Thoracic aorta (tissue), 2 donors: Measurements from ENCODE around the gene MEF2B. TPM values are rescaled to one million over a fixed set of nuclear protein-coding genes. Genes with fewer than 3 reads are reported as not detected.

Experiments used
- ATAC-seq: fragments of 150-250 bp; one replicate; pipeline ENCODE4 v1.8.0; 2017; ENCODE audit warnings: low read depth; ENCODE audit not compliant: insufficient number of reproducible peaks, low FRiP score
- DNase-seq: peaks from one replicate; pipeline ENCODE4 v3.0.0-alpha.2; 2020; ENCODE audit warnings: low spot score
- H3K27ac ChIP-seq, 2 donors: fragments of 200-600 bp; sonication (generic); 1 replicate in 1 of 2; 2 replicates in 1 of 2; pipeline ENCODE4 v1.5.1; 2016; ENCODE audit warnings: mild to moderate bottlenecking in 2 of 2, moderate library complexity in 2 of 2
- H3K27me3 ChIP-seq: fragments of 200-600 bp; sonication (generic); replicated peaks from 2 replicates; pipeline ENCODE4 v1.6.0; 2016; ENCODE audit warnings: mild to moderate bottlenecking; ENCODE audit not compliant: insufficient read depth
- H3K36me3 ChIP-seq: fragments of 200-600 bp; sonication (generic); one replicate; pipeline ENCODE4 v1.5.1; 2016
- H3K4me1 ChIP-seq, 2 donors: fragments of 200-600 bp; sonication (generic); 1 replicate in 1 of 2; 2 replicates in 1 of 2; pipeline versions ENCODE4 v1.5.1 to v1.6.0; 2016; ENCODE audit warnings: low read depth in 2 of 2, mild to moderate bottlenecking in 1 of 2; ENCODE audit not compliant: control insufficient read depth in 1 of 2
- H3K4me3 ChIP-seq: fragments of 200-600 bp; sonication (generic); 2 replicates; pipeline ENCODE4 v1.5.1; 2016; ENCODE audit warnings: mild to moderate bottlenecking
- H3K9me3 ChIP-seq: fragments of 200-600 bp; sonication (generic); 2 replicates; pipeline ENCODE4 v1.5.1; 2016
- CTCF ChIP-seq: fragments of 200-600 bp; sonication (generic); IDR thresholded peaks from one replicate; pipeline ENCODE4 v1.5.1; 2019; ENCODE audit warnings: antibody characterized with exemption
- total RNA-seq, 2 donors: library from RNA; depleted of rRNA; stranded (reverse); fragments of >200 nt; gene quantifications; one replicate each; pipeline versions ENCODE4 v1.1.0 to v1.2.3, GENCODE V29; 2016

MEF2B gene
- total RNA-seq, 2 donors from 2014 or later: 1.5 to 2.0 TPM

- peak; percentile 78 for ATAC-seq
These were observed 33.2 kb upstream of the MEF2B start, which contains the start of gene NR2C2AP for GRCh38 chr19:19203012-19203856. Gene NR2C2AP, minus strand, starts transcription at chr19:19203414. Its CDS starts 354 bp downstream, at chr19:19203060.

GRCh38 chr19:19202707-19203011 lies 32.6 kb upstream of the MEF2B start:
- no peak for TF ChIP-seq CTCF
- ATAC-seq (no peak), DNase-seq (no peak)
- H3K27ac ChIP-seq: peak overlapping the region; percentile 74 to 76
- peaks cover 10% of the 10 kb centered on the region for H3K36me3 ChIP-seq
- H3K4me3 ChIP-seq: peak overlapping the region; percentile 93
- H3K9me3 ChIP-seq: no peaks in the 10 kb centered on the region
- peaks cover 0 to 9% of the 10 kb centered on the region in 2 donors for H3K4me1 ChIP-seq
- H3K27me3 ChIP-seq: no peaks in the 10 kb centered on the region

More at GRCh38 chr19:19203012-19203856, 33.2 kb upstream of the MEF2B start, which contains the start of gene NR2C2AP:
- Histone ChIP-seq H3K27ac (peak within 1 kb of the TSS; percentile 74 to 76), H3K36me3 (peaks cover 10% of the 10 kb centered on the region), H3K4me3 (peak within 1 kb of the TSS; percentile 93), H3K27me3 (no peaks in the 10 kb centered on the region), H3K4me1 (peaks cover 0 to 9% of the 10 kb centered on the region in 2 donors), H3K9me3 (no peaks in the 10 kb centered on the region)
- peak; percentile 64 for DNase-seq
- TF ChIP-seq CTCF: no peak

GRCh38 chr19:19201697-19202630 lies 31.9 kb upstream of the MEF2B start:
- H3K4me1 ChIP-seq: peaks cover 0 to 9% of the 10 kb centered on the region in 2 donors
- no peaks in the 10 kb centered on the region for H3K9me3 ChIP-seq
- peak overlapping the region; percentile 93 for H3K4me3 ChIP-seq
- ATAC-seq (no peak), DNase-seq (no peak)
- H3K27me3 ChIP-seq: no peaks in the 10 kb centered on the region
- H3K36me3 ChIP-seq: peaks cover 17% of the 10 kb centered on the region
- TF ChIP-seq CTCF: no peak
- H3K27ac ChIP-seq: no peak overlapping the region

- TF ChIP-seq CTCF: no peak
- Histone ChIP-seq H3K4me3 (no peak overlapping the region), H3K27me3 (no peaks in the 10 kb centered on the region), H3K27ac (no peak overlapping the region), H3K9me3 (no peaks in the 10 kb centered on the region), H3K36me3 (peaks cover 13% of the 10 kb centered on the region), H3K4me1 (peaks cover 18 to 45% of the 10 kb centered on the region in 2 donors)
- DNase-seq (no peak), ATAC-seq (no peak)
These were observed 23.9 kb upstream of the MEF2B start for GRCh38 chr19:19193926-19194325.

GRCh38 chr19:19192910-19193423 lies 22.9 kb upstream of the MEF2B start:
- ATAC-seq (no peak), DNase-seq (no peak)
- H3K27me3 ChIP-seq: no peaks in the 10 kb centered on the region
- H3K9me3 ChIP-seq: no peaks in the 10 kb centered on the region
- H3K27ac ChIP-seq: peak overlapping the region; percentile 64 to 99
- peaks cover 9% of the 10 kb centered on the region for H3K36me3 ChIP-seq
- peaks cover 18 to 45% of the 10 kb centered on the region in 2 donors for H3K4me1 ChIP-seq
- peak overlapping the region; percentile 86 for H3K4me3 ChIP-seq
- no peak for TF ChIP-seq CTCF
